Hepatic stellate cell (primary cell): ENCODE results near the gene SUN5.

Source experiments
- DNase-seq: peaks from one replicate; pipeline ENCODE4 v3.0.0; 2011; ENCODE audit warnings: low spot score

Gene SUN5

DNA sequence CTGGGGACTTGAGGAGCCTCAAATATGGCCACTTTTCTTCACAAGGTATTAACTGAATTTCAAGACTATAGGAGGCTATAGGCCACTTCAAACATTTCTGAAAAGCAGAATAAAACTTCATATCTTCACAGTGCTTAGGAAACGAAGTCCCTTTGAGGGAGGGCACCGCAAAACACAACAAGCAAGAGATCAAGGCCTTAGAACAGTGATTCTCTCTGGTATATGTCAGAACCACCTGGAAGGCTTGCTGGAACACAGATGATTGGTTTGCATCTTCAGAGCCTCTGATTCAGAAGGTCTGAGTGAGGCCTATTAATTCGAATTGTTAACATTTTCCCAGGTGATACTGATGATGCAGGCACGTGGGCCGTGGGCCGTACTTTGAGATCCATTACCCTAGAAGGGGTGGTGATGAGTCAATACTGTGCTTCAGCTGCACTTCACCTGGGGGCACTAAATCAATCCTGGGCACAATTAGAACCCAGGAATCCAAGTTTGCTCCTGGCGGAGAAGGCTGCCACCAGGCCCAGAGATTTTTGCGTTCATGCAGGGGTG lies 10.7 kb downstream of the SUN5 start:
- DNase-seq: no peak

DNA sequence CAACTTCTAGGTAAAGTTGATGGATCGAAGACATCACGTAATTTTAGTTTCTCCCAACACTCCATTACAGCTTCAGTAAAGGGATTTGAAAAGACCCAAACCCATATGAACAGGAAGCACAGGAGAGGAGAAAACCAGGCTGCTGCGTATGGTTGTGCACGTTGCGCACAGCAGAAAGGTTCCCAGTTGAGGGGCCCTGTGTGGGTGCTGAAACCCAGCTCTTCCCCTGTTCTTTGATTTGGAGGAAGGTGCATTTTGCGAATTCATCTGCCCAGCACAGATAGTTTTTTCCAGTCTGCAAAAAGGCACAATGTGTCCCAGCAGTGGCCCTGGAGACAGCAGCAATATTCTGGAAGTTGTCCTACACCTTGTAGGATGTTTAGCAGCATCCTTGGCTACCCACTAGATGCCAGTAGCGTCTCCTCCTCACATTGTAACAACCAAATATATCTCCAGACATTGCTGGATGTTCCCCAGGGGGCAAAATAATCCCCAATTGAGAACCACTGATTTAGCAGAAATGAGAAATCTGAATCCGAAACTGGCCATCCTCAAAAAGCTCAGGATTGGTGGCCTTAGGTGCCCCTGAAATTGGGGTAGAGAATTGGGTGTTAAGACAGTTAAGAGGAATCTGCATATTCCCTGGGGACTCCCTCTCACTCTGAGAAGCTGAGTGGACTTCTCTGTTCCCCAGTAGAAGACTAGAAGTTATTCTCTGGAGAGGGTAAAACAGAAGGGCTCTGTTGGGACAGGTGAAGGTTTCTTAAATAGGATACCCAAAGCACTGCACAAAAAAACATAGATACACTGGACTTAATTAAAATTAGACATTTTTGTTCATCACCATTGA lies 12.2 kb downstream of the SUN5 start:
- DNase-seq: no peak

DNA sequence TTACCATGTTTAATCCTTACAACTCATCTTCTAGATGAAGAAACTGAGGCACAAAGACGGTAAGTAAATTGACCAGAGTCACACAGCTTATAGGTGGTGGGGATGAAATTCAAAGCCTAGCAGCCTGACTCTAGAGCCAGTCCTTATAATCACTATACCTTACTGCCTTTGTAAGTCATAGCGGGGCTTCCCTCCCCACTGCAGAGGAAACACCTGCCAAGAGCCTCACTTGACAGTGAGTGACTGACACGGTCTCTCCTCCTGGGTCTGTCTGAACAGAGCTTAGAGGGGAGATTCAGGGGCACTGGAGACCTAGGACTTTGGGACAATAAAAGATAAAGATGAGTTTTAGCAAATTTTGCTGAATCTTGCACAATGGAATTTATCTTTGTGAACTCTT lies 12.8 kb downstream of the SUN5 start:
- no peak for DNase-seq

DNA sequence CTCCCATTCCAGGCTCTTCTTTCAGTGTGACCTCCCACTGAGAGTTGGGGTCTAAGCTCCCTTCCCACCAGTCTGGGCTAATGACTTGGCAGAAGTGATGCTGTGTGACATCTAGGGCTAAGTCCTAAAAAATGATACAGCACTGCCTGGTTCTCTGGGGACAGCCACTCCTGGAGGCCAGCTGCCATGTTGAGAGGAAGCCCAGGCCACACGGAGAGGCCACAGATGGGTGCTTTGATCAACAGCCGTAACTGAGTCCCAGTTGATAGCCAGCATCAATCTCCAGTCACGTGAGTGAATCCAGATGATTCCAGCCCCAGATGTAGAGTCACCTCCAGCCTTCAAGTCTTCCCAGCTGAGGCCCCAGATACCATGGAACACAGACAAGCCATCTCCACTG lies 13.8 kb downstream of the SUN5 start:
- DNase-seq: no peak

DNA sequence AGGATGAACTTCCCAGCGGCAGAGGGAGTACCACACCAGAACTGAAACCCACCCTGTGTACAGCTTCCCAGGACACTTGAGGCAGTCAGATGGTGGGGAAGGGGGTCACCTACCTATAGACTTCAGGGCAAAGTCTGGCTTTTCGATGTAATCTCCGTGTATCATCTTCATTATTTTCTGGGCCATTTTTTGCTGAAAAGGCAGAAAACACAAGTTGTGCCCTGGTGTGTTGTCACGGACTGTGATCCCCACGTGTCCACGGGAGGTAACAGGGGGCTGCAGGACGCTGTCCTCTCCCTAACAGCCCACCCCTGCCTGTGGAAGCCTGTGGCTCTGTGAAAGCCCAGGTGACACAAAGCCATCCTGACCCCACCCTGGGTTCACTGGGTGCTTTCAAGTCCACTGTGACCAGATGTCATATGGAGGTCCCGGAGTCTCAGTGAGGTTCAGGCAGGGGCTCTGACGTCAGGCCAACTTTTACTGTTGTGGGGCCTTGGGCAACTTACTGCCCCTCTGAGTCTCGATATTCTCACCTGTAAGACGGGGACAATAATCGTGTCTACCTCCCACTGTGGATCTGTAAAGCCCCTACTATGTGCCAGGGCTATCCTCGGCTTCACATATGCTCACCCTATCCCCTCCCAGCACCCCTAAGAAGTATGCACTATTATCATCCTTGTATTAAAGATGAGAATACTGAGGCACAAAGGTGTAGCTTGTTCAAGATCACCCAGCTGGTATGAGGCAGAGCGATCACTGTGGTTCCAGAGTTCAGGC lies 14.5 kb downstream of the SUN5 start:
- no peak for DNase-seq

DNA sequence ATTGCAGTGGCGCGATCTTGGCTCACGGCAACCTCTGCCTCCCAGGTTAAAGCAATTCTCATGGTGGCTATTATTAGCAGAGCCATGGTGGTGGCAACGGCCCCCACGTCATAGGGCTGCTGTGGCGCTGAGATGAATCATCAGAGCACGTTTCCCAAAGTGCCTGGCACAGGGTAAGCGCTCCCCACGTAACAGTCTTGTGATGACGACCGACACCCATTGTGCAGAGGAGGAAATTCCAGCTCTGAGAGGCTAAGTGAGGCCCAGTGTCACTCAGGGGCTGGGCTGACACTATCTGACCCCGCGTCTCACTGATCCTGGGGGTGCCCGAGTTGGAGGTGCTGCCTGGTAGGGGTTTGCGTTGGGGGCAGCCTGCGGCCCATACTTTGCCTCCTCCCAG lies 16.2 kb downstream of the SUN5 start:
- DNase-seq: no peak

DNA sequence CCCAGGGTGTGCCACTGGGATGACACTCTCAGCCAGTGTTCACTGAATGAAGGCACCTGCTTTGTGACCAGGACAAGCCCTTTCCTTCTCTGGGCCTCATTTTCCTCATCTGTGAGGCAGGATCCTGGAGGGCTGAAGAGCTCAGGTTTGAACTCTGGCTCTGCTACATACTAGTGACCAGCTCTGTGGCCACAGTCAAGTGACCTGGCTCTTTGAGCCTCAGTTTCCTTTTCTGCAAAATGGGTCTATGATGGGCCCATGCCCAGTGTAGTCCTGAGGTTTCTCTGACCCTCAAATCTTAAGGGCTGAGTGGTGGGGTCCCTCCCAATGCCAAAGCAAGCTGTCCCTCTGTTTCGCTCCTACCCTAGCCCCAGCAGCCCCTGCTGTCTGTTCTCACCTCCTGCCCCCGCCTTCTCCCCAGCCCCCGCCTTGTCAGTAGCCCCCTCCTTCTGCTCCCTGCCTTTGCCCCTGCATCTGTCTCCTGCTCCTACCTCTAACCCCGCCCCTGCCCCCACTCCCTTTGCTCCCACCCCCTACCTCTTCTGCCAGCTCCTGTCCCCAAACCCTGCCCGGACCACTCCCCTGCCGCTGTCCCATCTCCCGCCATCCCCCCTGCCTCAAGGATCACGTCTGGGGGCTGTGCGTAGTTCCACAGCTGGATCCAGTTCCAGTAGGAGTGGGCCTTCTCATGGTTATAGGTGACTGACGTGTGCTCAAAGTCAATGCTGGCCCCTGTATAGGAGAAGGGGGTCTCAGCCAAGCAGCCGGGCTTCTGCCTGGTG lies 17.0 kb downstream of the SUN5 start:
- DNase-seq: no peak

GRCh38 chr20:32986331-32986966 lies 17.8 kb downstream of the SUN5 start:
- no peak for DNase-seq

- DNase-seq: no peak
Observed at GRCh38 chr20:32985596-32985995, 18.6 kb downstream of the SUN5 start.

- DNase-seq: no peak
Observed at GRCh38 chr20:32984631-32985354, 19.4 kb downstream of the SUN5 start.

GRCh38 chr20:32984196-32984595 lies 20.0 kb downstream of the SUN5 start:
- DNase-seq: no peak

DNA sequence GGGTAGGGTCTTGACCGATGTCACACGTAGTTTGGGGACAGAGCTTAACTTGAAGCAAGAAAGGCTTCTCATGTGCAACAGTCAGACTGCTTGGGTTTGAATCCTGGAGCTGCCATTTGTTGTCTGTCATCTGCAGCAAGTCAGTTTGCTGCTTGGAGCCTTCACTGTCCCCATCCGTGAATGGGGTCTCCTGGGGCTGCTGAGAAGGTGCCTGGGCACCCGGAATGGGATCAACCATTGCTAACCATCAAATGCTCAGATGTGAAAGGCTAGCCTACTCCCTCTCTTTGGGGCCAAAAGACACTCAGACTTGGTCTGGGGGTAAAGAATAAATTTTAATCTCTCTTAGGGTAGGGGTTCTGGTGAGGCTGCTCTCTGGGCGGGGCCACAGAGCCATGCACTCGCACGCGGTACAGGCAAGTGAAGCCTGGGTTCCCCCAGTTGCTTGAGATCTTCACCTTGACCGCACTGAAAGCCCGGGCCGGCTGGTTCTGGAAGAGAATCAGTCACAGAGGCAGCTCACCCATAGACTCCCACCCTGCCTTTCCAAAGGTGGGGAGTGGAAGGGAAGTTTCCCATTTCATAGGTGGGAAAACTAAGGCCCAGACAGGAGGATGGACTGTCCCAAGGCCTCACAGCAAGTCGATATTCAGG lies 20.6 kb downstream of the SUN5 start:
- no peak for DNase-seq

- DNase-seq: no peak
Observed at GRCh38 chr20:32982617-32983458, 21.4 kb downstream of the SUN5 start.

DNA sequence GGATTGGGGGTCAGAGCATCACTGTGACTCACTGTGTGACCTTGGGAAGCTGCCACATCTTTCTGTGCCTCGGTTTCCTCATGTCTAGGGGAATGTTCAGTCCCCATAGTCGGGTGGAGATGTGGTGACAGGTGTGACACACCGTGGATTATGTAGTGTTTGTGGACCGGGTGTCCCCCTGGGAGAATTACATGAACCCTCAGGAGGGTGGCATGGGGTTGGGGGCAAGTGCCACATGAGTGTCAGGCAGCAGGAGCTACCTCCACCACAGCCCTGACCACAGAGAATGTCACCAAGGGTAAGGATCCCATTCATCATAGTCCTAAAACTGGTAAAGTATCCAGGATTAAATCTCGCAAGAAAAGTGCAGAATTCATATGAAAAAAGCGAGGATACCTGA lies 23.2 kb downstream of the SUN5 start:
- no peak for DNase-seq

DNA sequence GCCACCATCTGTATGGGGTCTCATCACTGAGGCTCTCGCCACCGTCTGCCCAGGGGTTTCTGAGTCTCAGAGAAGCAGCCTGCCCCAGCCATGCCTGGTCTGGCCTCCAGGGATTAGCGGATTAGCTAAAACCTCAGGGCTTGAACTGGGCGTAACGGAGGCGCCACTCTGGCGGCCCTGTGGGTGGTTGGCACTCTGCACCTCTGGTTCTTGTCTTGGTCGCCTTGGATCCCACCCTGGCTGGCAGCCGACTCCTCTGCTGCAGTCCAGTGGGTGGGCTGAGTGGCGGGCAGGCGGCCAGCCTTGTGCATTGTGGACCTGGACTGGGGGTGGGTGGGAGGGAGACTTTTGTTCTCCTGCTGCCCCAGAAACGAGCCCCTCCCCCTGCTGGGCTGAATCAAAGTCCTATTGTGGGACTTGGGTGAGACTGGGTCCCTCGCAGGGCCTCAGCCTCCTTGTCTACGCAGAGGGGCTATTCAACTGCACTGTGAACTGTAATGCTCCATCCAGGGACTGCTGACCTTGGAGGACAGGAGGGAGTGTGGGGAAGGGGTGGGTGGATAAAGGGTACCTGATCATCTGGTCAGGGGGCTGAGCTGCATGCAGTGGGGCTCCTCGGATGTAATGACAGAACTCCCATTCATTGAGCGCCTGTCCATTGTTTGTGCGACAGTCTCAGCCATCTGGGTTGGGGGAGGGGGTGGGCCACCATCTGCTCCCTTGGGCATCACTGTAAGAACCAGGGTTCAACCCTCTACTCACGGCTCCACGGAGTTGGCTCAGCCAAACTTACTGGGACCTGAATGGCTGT lies 23.9 kb downstream of the SUN5 start:
- DNase-seq: no peak

DNA sequence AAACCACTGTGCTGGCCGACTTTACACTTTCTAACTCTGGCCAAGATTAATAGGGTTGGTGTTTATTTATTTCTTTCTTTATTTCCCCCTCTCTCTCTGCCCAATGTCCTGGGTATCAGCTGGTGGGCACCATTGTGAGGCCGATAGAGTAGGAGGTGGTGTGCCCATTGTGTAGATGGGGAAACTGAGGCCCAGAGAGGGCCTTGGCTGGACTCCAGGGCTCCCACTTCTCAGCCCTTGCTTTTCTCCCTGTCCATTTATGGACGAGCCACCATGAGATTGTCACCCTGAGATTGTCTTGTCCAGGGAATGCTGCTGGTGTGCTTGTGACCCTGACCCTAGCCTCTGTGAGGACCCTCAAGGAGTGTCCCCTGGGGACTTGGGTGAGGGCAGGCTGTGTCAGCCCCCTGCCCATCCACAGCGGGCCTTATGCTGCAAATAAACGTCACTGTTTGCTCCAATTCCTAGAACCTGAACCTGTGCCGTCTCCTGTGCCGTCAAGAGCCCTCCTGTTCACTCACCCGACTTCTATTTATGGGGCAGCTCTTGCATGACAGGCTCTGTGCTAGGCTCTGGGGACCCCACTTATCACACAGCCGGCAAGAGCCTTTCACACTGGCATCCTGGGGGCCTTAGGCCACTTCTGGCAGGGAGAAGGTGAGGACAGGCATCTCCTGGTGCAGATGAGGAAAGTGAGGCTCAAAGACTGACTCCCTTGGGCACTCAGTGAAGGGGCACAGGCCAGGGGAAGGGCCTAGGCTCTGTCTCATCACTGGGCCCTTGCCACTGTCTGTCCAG lies 24.8 kb downstream of the SUN5 start:
- no peak for DNase-seq

GRCh38 chr20:32978009-32978335 lies 26.3 kb downstream of the SUN5 start:
- no peak for DNase-seq
